Stomach (tissue), 4 donors: ENCODE data around the gene RDH12.

Experiments used
- POLR2A ChIP-seq, 4 donors: fragments of 450-650 bp; IDR thresholded peaks; one replicate each; pipeline ENCODE4 v1.6.1; 2016; ENCODE audit warnings: antibody characterized with exemption in 4 of 4, control low read depth in 2 of 4, mild to moderate bottlenecking in 1 of 4, moderate library complexity in 1 of 4
- TF ChIP-seq, protein P1 (sequence below), 7 experiments: fragments of 450-650 bp in 4 of 7; fragments of 200-600 bp in 3 of 7; sonication (generic) in 3 of 7; IDR thresholded peaks; one replicate each; pipeline ENCODE4 v1.5.1; 2016 to 2019; ENCODE audit warnings: antibody characterized with exemption in 7 of 7, control low read depth in 2 of 7, mild to moderate bottlenecking in 1 of 7

- TF ChIP-seq, protein P1, sequence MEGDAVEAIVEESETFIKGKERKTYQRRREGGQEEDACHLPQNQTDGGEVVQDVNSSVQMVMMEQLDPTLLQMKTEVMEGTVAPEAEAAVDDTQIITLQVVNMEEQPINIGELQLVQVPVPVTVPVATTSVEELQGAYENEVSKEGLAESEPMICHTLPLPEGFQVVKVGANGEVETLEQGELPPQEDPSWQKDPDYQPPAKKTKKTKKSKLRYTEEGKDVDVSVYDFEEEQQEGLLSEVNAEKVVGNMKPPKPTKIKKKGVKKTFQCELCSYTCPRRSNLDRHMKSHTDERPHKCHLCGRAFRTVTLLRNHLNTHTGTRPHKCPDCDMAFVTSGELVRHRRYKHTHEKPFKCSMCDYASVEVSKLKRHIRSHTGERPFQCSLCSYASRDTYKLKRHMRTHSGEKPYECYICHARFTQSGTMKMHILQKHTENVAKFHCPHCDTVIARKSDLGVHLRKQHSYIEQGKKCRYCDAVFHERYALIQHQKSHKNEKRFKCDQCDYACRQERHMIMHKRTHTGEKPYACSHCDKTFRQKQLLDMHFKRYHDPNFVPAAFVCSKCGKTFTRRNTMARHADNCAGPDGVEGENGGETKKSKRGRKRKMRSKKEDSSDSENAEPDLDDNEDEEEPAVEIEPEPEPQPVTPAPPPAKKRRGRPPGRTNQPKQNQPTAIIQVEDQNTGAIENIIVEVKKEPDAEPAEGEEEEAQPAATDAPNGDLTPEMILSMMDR (IDR thresholded peaks at IDR 0.05) = no peak
- no peak for TF ChIP-seq POLR2A (IDR thresholded peaks at IDR 0.05)
These were observed 62.8 kb downstream of the RDH12 start for GRCh38 chr14:67764496-67764895.
